Measurements from ENCODE around the gene ZNF138. TPM values are rescaled to one million over a fixed set of nuclear protein-coding genes. Genes with fewer than 3 reads are reported as not detected.
A peak's percentile ranks its signal among the peaks of the same experiment; 100 is the strongest.
"Not testable (repeated sequence)": the region's sequence is repeated elsewhere in the genome, so short reads cannot be mapped to it uniquely, and the experiment has no call there.

The ZNF138 gene
- polyA plus RNA-seq, 1 donor from 2014 or later = 50.4 TPM

- peaks cover 35% of the 10 kb centered on the region for H3K79me2 ChIP-seq (replicated peaks; ENCODE audit: insufficient read depth, low read length)
- peak overlapping the region; percentile 70 for H2AFZ ChIP-seq (ENCODE audit: low read depth, low read length)
- no peak overlapping the region for H3K4me2 ChIP-seq (ENCODE audit: low read length)
- no peaks in the 10 kb centered on the region for H4K20me1 ChIP-seq (ENCODE audit: insufficient read depth)
- no peaks in the 10 kb centered on the region for H3K9me2 ChIP-seq (ENCODE audit: insufficient read depth, low read length)
- no peak overlapping the region for H3K4me3 ChIP-seq (ENCODE audit: low read length)
- H3F3A ChIP-seq (ENCODE audit: insufficient read depth, low read length, poor library complexity, severe bottlenecking) = no peaks in the 10 kb centered on the region
- H3K27me3 ChIP-seq (ENCODE audit: insufficient read depth, low read depth, low read length) = no peaks in the 10 kb centered on the region
- no peaks in the 10 kb centered on the region for H3K36me3 ChIP-seq (ENCODE audit: insufficient read depth, low read length)
- H3K27ac ChIP-seq (ENCODE audit: low read length) = peak overlapping the region; percentile 96
- TF ChIP-seq RAD21 (conservative IDR thresholded peaks at IDR 0.05) = no peak
- no peak for TF ChIP-seq SMC3 (conservative IDR thresholded peaks at IDR 0.05; ENCODE audit: poor library complexity)
- TF ChIP-seq, protein P1, sequence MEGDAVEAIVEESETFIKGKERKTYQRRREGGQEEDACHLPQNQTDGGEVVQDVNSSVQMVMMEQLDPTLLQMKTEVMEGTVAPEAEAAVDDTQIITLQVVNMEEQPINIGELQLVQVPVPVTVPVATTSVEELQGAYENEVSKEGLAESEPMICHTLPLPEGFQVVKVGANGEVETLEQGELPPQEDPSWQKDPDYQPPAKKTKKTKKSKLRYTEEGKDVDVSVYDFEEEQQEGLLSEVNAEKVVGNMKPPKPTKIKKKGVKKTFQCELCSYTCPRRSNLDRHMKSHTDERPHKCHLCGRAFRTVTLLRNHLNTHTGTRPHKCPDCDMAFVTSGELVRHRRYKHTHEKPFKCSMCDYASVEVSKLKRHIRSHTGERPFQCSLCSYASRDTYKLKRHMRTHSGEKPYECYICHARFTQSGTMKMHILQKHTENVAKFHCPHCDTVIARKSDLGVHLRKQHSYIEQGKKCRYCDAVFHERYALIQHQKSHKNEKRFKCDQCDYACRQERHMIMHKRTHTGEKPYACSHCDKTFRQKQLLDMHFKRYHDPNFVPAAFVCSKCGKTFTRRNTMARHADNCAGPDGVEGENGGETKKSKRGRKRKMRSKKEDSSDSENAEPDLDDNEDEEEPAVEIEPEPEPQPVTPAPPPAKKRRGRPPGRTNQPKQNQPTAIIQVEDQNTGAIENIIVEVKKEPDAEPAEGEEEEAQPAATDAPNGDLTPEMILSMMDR (IDR thresholded peaks at IDR 0.05; ENCODE audit: poor library complexity, severe bottlenecking) = no peak
- TF ChIP-seq EP300 (conservative IDR thresholded peaks at IDR 0.05; ENCODE audit: poor library complexity, severe bottlenecking) = no peak
- TF ChIP-seq MXI1 (conservative IDR thresholded peaks at IDR 0.05; ENCODE audit: poor library complexity, severe bottlenecking) = no peak
- TF ChIP-seq POLR2AphosphoS5 (IDR thresholded peaks at IDR 0.05) = no peak
- TF ChIP-seq TAF1 (IDR thresholded peaks at IDR 0.05; ENCODE audit: low read depth) = no peak
- no peak for TF ChIP-seq EZH2 (IDR thresholded peaks at IDR 0.05; ENCODE audit: borderline replicate concordance, insufficient read depth, low read length, poor library complexity, severe bottlenecking)
- TF ChIP-seq, protein P2, sequence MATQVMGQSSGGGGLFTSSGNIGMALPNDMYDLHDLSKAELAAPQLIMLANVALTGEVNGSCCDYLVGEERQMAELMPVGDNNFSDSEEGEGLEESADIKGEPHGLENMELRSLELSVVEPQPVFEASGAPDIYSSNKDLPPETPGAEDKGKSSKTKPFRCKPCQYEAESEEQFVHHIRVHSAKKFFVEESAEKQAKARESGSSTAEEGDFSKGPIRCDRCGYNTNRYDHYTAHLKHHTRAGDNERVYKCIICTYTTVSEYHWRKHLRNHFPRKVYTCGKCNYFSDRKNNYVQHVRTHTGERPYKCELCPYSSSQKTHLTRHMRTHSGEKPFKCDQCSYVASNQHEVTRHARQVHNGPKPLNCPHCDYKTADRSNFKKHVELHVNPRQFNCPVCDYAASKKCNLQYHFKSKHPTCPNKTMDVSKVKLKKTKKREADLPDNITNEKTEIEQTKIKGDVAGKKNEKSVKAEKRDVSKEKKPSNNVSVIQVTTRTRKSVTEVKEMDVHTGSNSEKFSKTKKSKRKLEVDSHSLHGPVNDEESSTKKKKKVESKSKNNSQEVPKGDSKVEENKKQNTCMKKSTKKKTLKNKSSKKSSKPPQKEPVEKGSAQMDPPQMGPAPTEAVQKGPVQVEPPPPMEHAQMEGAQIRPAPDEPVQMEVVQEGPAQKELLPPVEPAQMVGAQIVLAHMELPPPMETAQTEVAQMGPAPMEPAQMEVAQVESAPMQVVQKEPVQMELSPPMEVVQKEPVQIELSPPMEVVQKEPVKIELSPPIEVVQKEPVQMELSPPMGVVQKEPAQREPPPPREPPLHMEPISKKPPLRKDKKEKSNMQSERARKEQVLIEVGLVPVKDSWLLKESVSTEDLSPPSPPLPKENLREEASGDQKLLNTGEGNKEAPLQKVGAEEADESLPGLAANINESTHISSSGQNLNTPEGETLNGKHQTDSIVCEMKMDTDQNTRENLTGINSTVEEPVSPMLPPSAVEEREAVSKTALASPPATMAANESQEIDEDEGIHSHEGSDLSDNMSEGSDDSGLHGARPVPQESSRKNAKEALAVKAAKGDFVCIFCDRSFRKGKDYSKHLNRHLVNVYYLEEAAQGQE (IDR thresholded peaks at IDR 0.05; ENCODE audit: borderline replicate concordance) = no peak
- H3K9ac ChIP-seq (ENCODE audit: low read length) = peak overlapping the region; percentile 92
- H3K9me3 ChIP-seq (ENCODE audit: low read length) = no peaks in the 10 kb centered on the region
These were observed 997 bp upstream of the ZNF138 start for GRCh38 chr7:64793106-64793755.

DNA sequence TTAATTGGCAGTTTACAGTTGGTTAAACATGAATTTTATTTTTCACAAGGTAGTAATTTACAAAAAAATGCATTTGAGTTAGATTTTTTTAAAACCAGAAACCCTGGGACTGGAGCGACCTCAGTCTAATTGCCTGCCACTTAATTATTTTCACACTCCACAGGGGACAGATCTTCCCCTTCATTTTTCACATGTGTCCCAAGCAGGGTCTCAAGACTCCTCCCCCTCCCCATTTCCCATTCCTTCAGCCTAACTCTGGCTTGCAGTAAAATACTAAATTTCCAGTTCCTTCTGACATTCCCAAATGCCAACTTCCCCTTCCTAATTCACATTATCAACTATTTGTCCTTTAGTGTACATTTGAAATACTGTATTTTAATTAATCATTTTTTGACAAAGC, 948 bp downstream of the ZNF138 start:
- Histone ChIP-seq H3K4me2 (ENCODE audit: low read length) (peak overlapping the region; percentile 93), H3K9me3 (ENCODE audit: low read length) (no peaks in the 10 kb centered on the region), H3K27me3 (ENCODE audit: insufficient read depth, low read depth, low read length) (no peaks in the 10 kb centered on the region), H3K9ac (ENCODE audit: low read length) (peak overlapping the region; percentile 92), H3F3A (ENCODE audit: insufficient read depth, low read length, poor library complexity, severe bottlenecking) (no peaks in the 10 kb centered on the region), H3K4me3 (ENCODE audit: low read length) (peak overlapping the region; percentile 72), H2AFZ (ENCODE audit: low read depth, low read length) (peak overlapping the region; percentile 58), H3K9me2 (ENCODE audit: insufficient read depth, low read length) (no peaks in the 10 kb centered on the region), H3K36me3 (ENCODE audit: insufficient read depth, low read length) (peaks cover 10% of the 10 kb centered on the region), H3K27ac (ENCODE audit: low read length) (peak overlapping the region; percentile 96), H3K79me2 (replicated peaks; ENCODE audit: insufficient read depth, low read length) (peaks cover 53% of the 10 kb centered on the region), H4K20me1 (ENCODE audit: insufficient read depth) (no peaks in the 10 kb centered on the region)
- TF ChIP-seq MXI1 (conservative IDR thresholded peaks at IDR 0.05; ENCODE audit: poor library complexity, severe bottlenecking) = no peak
- TF ChIP-seq RAD21 (conservative IDR thresholded peaks at IDR 0.05) = no peak
- no peak for TF ChIP-seq TAF1 (IDR thresholded peaks at IDR 0.05; ENCODE audit: low read depth)
- TF ChIP-seq EZH2 (IDR thresholded peaks at IDR 0.05; ENCODE audit: borderline replicate concordance, insufficient read depth, low read length, poor library complexity, severe bottlenecking) = no peak

- peaks cover 32% of the 10 kb centered on the region for H3K36me3 ChIP-seq (ENCODE audit: insufficient read depth, low read length)
- not testable (repeated sequence) for H3K27me3 ChIP-seq (ENCODE audit: insufficient read depth, low read depth, low read length); H4K20me1 ChIP-seq (ENCODE audit: insufficient read depth); H3K9me2 ChIP-seq (ENCODE audit: insufficient read depth, low read length); H3K4me3 ChIP-seq (ENCODE audit: low read length); H3F3A ChIP-seq (ENCODE audit: insufficient read depth, low read length, poor library complexity, severe bottlenecking); H3K9ac ChIP-seq (ENCODE audit: low read length); H3K4me2 ChIP-seq (ENCODE audit: low read length); H2AFZ ChIP-seq (ENCODE audit: low read depth, low read length); H3K27ac ChIP-seq (ENCODE audit: low read length); H3K9me3 ChIP-seq (ENCODE audit: low read length)
- peaks cover 88% of the 10 kb centered on the region for H3K79me2 ChIP-seq (replicated peaks; ENCODE audit: insufficient read depth, low read length)
These were observed 4.9 kb downstream of the ZNF138 start for GRCh38 chr7:64799169-64799568.

Measured in neural cell (in vitro differentiated cells).